Fibroblast of lung (primary cell): ENCODE measurements around the gene ROBO1.

Experiments used
- CTCF ChIP-seq, 2 donors: IDR thresholded peaks in 1 of 2; conservative IDR thresholded peaks in 1 of 2; 1 replicate in 1 of 2; 2 replicates in 1 of 2; pipeline ENCODE4 v1.5.1; 2011 to 2012; ENCODE audit warnings: low read length in 2 of 2, control low read depth in 1 of 2, inconsistent platforms in 1 of 2, low read depth in 1 of 2, mild to moderate bottlenecking in 1 of 2
- EZH2 ChIP-seq: IDR thresholded peaks from 2 replicates; pipeline ENCODE4 v1.5.1; 2012; ENCODE audit warnings: low read length, control low read depth, mild to moderate bottlenecking; ENCODE audit errors: missing control alignments

- no peak for TF ChIP-seq CTCF (conservative IDR thresholded peaks at IDR 0.05 in 1 of 2, IDR thresholded peaks at IDR 0.05 in 1 of 2; ENCODE audit: low read depth in 1 of 2, low read length in 2 of 2)
- no peak for TF ChIP-seq EZH2
Observed at GRCh38 chr3:78957456-78957855, 810.3 kb downstream of the ROBO1 start.
